GM12878 (cell line): ENCODE data around the gene TAS2R41. TPM values are rescaled to one million over a fixed set of nuclear protein-coding genes. Genes with fewer than 3 reads are reported as not detected.

Experiments
- ATAC-seq: fragments of 200-7000 bp; cut with Tn5 transposase; 3 replicates; pipeline ENCODE4 v1.9.1; 2020; ENCODE audit warnings: mild to moderate bottlenecking, moderate library complexity
- BruUV-seq: library from RNA; stranded (reverse); fragments of 400-500 nt; replicated peaks from 2 replicates; lab custom pipeline; 2021; lab: Mats Ljungman, UMichigan
- CTCF ChIA-PET: fragments of 300-600 bp; sonication (Branson Sonifier 250); formaldehyde crosslinking; extraction: SDS; loops from one replicate; lab custom pipeline; 2021; ENCODE audit warnings: inconsistent platforms; lab: Yijun Ruan, JAX
- POLR2A ChIA-PET: fragments of 350-600 bp; formaldehyde crosslinking; extraction: SDS; loops from one replicate; lab custom pipeline; 2021; ENCODE audit warnings: inconsistent platforms; lab: Charles Lee
- RAD21 ChIA-PET: fragments of 300-600 bp; sonication (Branson Sonifier 250); formaldehyde crosslinking; loops from one replicate; lab custom pipeline; 2023; ENCODE audit warnings: antibody characterized with exemption; ENCODE audit not compliant: unreplicated experiment; lab: Charles Lee
- SMC1A ChIA-PET: fragments of 300-600 bp; sonication (Branson Sonifier 250); formaldehyde crosslinking; loops from one replicate; lab custom pipeline; 2023; ENCODE audit not compliant: unreplicated experiment, uncharacterized antibody; lab: Charles Lee
- DNase-seq: peaks from one replicate; pipeline ENCODE4 v3.0.0-alpha.2; 2011; ENCODE audit warnings: low read depth, low spot score
- FAIRE-seq: peaks from 3 replicates; lab custom pipeline; 2011; peaks lifted over from hg19 to GRCh38; lab: Jason Lieb, UNC
- H2AFZ ChIP-seq: 2 replicates; pipeline ENCODE4 v1.6.0; 2011; ENCODE audit warnings: low read depth, low read length, control low read depth; ENCODE audit not compliant: control insufficient read depth
- H3K27ac ChIP-seq: 2 replicates; pipeline ENCODE4 v1.5.1; 2011; ENCODE audit warnings: control low read depth; ENCODE audit not compliant: control insufficient read depth, insufficient read depth
- H3K27me3 ChIP-seq, 2 experiments: replicated peaks in 1 of 2; 2 replicates each; pipeline versions ENCODE4 v1.6.0 to v1.6.1; 2011; ENCODE audit warnings: low read length in 1 of 2; ENCODE audit not compliant: control insufficient read depth in 2 of 2, insufficient read depth in 2 of 2
- H3K36me3 ChIP-seq, 2 experiments: 2 replicates each; pipeline ENCODE4 v1.5.1; 2011; ENCODE audit warnings: low read length in 1 of 2; ENCODE audit not compliant: control insufficient read depth in 2 of 2, insufficient read depth in 2 of 2
- H3K4me1 ChIP-seq: 2 replicates; pipeline ENCODE4 v1.6.1; 2011; ENCODE audit warnings: mild to moderate bottlenecking, low read length, moderate library complexity, mixed read lengths; ENCODE audit not compliant: control insufficient read depth, insufficient read depth
- H3K4me2 ChIP-seq: 2 replicates; pipeline ENCODE4 v1.6.0; 2011; ENCODE audit warnings: control low read depth; ENCODE audit not compliant: control insufficient read depth, insufficient read depth
- H3K4me3 ChIP-seq: fragments of 200-600 bp; sonication (generic); 2 replicates; pipeline ENCODE4 v1.5.1; 2016
- H3K79me2 ChIP-seq: 2 replicates; pipeline ENCODE4 v1.6.0; 2011; ENCODE audit warnings: low read length; ENCODE audit not compliant: control insufficient read depth, insufficient read depth
- H3K9ac ChIP-seq: 2 replicates; pipeline ENCODE4 v1.8.0; 2011; ENCODE audit warnings: low read length, control low read depth, mixed read lengths; ENCODE audit not compliant: control insufficient read depth, insufficient read depth
- H3K9me3 ChIP-seq: replicated peaks from 3 replicates; pipeline ENCODE4 v1.5.1; 2011; ENCODE audit warnings: mild to moderate bottlenecking, low read length; ENCODE audit not compliant: control insufficient read depth, insufficient read depth
- H4K20me1 ChIP-seq: 2 replicates; pipeline ENCODE4 v1.6.0; 2011; ENCODE audit not compliant: control insufficient read depth, insufficient read depth
- DPF2 ChIP-seq: fragments of 450-650 bp; IDR thresholded peaks from 2 replicates; pipeline ENCODE4 v1.6.1; 2017; ENCODE audit warnings: mild to moderate bottlenecking
- EP300 ChIP-seq, 2 experiments: fragments of 150-350 bp in 1 of 2; IDR thresholded peaks; 2 replicates each; pipeline ENCODE4 v1.6.1; 2011 to 2012; ENCODE audit warnings: low read depth in 2 of 2, low read length in 2 of 2, borderline replicate concordance in 1 of 2, improper control_type of control experiment in 1 of 2, inconsistent platforms in 1 of 2; ENCODE audit not compliant: control insufficient read depth in 1 of 2
- IKZF1 ChIP-seq: fragments of 450-650 bp; conservative IDR thresholded peaks from 2 replicates; pipeline ENCODE4 v1.6.1; 2017; ENCODE audit warnings: antibody characterized with exemption, mild to moderate bottlenecking
- JUNB ChIP-seq: IDR thresholded peaks from 2 replicates; pipeline ENCODE4 v1.6.1; 2016; ENCODE audit warnings: antibody characterized with exemption, mild to moderate bottlenecking
- MEF2A ChIP-seq: IDR thresholded peaks from 2 replicates; pipeline ENCODE4 v1.6.1; 2011; ENCODE audit warnings: low read depth, mild to moderate bottlenecking, low read length, moderate library complexity; ENCODE audit not compliant: insufficient read depth
- MYC ChIP-seq: IDR thresholded peaks from 2 replicates; pipeline ENCODE4 v1.6.1; 2011; ENCODE audit warnings: mild to moderate bottlenecking, low read length, moderate library complexity, inconsistent platforms; ENCODE audit not compliant: insufficient read depth, insufficient replicate concordance, insufficient read length, severe bottlenecking
- PML ChIP-seq: IDR thresholded peaks from 2 replicates; pipeline ENCODE4 v1.6.1; 2012; ENCODE audit warnings: low read length, inconsistent platforms
- SMAD1 ChIP-seq: fragments of 450-650 bp; IDR thresholded peaks from 2 replicates; pipeline ENCODE4 v1.6.1; 2018; ENCODE audit warnings: mild to moderate bottlenecking, low read depth; ENCODE audit not compliant: partially characterized antibody
- STAT1 ChIP-seq: fragments of 450-650 bp; conservative IDR thresholded peaks from 2 replicates; pipeline ENCODE4 v1.6.1; 2014; ENCODE audit warnings: antibody characterized with exemption, mild to moderate bottlenecking
- SUZ12 ChIP-seq: fragments of 200-600 bp; sonication (generic); IDR thresholded peaks from one replicate; pipeline ENCODE4 v1.6.1; 2018; ENCODE audit warnings: antibody characterized with exemption, mild to moderate bottlenecking; ENCODE audit not compliant: unreplicated experiment
- WGBS: methylation state at CpG from one replicate; pipeline ENCODE4 v1.1.6; 2016; ENCODE audit warnings: low lambda C conversion rate; ENCODE audit not compliant: insufficient replicate concordance, insufficient coverage; ENCODE audit errors: missing lambda C conversion rate; 5-methylcytosine and 5-hydroxymethylcytosine counted together
- in situ Hi-C: fragments of 300-500 bp; cut with MboI; formaldehyde crosslinking; loops from 9 replicates; pipeline ENCODE4 v1.14.3; 2018; ENCODE audit warnings: mixed read lengths
- intact Hi-C: fragments of 100-400 bp; cut with micrococcal nuclease; formaldehyde crosslinking; loops from one replicate; pipeline ENCODE4 v1.14.2; 2022; ENCODE audit not compliant: unreplicated experiment
- polyA plus RNA-seq, 11 experiments: library from polyadenylated mRNA; depleted of rRNA in 4 of 11; unstranded in 6 of 11; stranded (reverse) in 5 of 11; fragments of >200 nt; fragmentation: Nextera tagmentation in 4 of 11; fragmentation: Illumina TruSeq in 1 of 11; extraction: Ambion mirVana in 4 of 11; extraction: Trizol in 1 of 11; gene quantifications; 1 replicate in 1 of 11; 2 replicates in 10 of 11; pipeline versions ENCODE4 v1.2.1 to v1.2.3, GENCODE V29; 2011 to 2016; ENCODE audit warnings: inconsistent platforms in 2 of 11, missing spikeins in 2 of 11, low read depth in 1 of 11
- total RNA-seq, 4 experiments: library from RNA; depleted of rRNA in 3 of 4; stranded (reverse); fragments of >200 nt in 3 of 4; fragmentation: Illumina TruSeq in 1 of 4; extraction: Trizol in 1 of 4; gene quantifications; 2 replicates each; pipeline versions ENCODE4 v1.2.1 to v1.2.3, GENCODE V29; 2013 to 2021
- TF ChIP-seq, protein P1 (sequence below): fragments of 450-650 bp; IDR thresholded peaks from 2 replicates; pipeline ENCODE4 v1.6.1; 2016; ENCODE audit warnings: mild to moderate bottlenecking
- TF ChIP-seq, protein P2 (sequence below): IDR thresholded peaks from 2 replicates; pipeline ENCODE4 v1.6.1; 2011; ENCODE audit warnings: borderline replicate concordance, low read depth, mild to moderate bottlenecking, moderate library complexity, low read length; ENCODE audit not compliant: insufficient read depth, poor library complexity, severe bottlenecking
- TF ChIP-seq, protein P3 (sequence below): IDR thresholded peaks from 2 replicates; pipeline ENCODE4 v1.6.1; 2012; ENCODE audit warnings: mild to moderate bottlenecking, low read depth, low read length

Gene TAS2R41
- total and polyA plus RNA-seq, 10 of the 15 experiments (the other 5 are each of a cell fraction or from before 2014, with no cell fraction given) = not detected

DNA sequence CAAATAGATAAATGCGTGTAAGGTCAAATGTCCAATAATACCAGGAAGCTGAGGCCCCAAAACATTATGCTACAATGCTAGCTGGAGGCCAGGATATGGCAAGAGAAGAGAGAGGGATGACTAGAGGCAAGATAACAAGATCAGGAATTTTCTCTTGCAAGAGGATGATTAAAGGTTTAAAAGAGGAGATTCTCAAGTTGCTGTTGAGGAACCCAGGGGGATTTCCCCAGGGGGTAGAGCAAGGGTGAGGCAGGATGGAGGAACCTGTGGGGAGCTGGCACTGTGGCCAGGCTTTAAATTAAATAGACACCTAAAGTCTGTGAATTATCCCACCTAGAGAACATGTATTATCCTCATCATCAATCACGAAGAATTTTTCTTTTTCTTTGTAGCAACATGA is 37.8 kb upstream of the TAS2R41 start (continued):
- TF ChIP-seq EP300 (IDR thresholded peaks at IDR 0.05; ENCODE audit: borderline replicate concordance in 1 of 2, control insufficient read depth in 1 of 2, low read depth in 2 of 2, low read length in 2 of 2) (no peak), SUZ12 (no peak)
- TF ChIP-seq, protein P1, sequence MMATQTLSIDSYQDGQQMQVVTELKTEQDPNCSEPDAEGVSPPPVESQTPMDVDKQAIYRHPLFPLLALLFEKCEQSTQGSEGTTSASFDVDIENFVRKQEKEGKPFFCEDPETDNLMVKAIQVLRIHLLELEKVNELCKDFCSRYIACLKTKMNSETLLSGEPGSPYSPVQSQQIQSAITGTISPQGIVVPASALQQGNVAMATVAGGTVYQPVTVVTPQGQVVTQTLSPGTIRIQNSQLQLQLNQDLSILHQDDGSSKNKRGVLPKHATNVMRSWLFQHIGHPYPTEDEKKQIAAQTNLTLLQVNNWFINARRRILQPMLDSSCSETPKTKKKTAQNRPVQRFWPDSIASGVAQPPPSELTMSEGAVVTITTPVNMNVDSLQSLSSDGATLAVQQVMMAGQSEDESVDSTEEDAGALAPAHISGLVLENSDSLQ = no peak

DNA sequence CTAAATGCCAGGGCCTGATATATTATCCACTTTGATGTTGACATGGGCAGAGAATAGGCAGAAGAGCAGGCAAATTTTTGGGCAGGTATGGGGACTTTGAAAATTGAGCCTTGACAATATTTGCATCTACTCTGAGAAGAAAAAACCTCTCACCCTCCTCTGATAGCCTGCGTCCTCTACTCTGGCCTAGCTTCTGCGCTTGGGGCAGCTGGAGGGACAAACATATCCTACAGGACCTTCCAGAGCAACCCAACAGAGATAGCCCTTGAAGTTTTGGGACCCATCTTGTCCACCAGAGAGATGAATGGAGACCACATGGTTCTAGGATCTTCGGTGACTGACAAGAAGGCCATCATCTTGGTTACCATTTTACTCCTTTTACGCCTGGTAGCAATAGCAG is 34.5 kb upstream of the TAS2R41 start, which contains the start of gene TAS2R60:
TAS2R60 (plus strand) TSS at position 301 of the 400 bp plus-strand sequence; CDS start at position 301, 0 bp downstream.
- DNase-seq (no peak), FAIRE-seq (no peak), ATAC-seq (no peak)
- Histone ChIP-seq H3K4me2 (no peak within 1 kb of the TSS), H4K20me1 (no peaks in the 10 kb centered on the region), H3K9ac (no peak within 1 kb of the TSS), H2AFZ (no peak within 1 kb of the TSS), H3K4me3 (no peak within 1 kb of the TSS), H3K27ac (no peak within 1 kb of the TSS), H3K9me3 (no peaks in the 10 kb centered on the region), H3K27me3 (peaks cover 0 to 3% of the 10 kb centered on the region in 2 experiments; a peak in 2 of 4 replicates), H3K36me3 (no peaks in the 10 kb centered on the region), H3K4me1 (no peaks in the 10 kb centered on the region), H3K79me2 (no peaks in the 10 kb centered on the region)
- ChIA-PET SMC1A (no interaction called here), POLR2A (no interaction called here), CTCF (no interaction called here), RAD21 (no interaction called here)
- intact Hi-C loops (no loop called here), in situ Hi-C loops (no loop called here)
- BruUV-seq = no TSS peak
- 41% methylated on average over 4 of the region's 4 CpGs for WGBS
- TF ChIP-seq IKZF1 (no peak), STAT1 (no peak), SMAD1 (no peak), JUNB (no peak), PML (no peak), DPF2 (no peak), MYC (no peak), MEF2A (no peak)
- TF ChIP-seq, protein P2, sequence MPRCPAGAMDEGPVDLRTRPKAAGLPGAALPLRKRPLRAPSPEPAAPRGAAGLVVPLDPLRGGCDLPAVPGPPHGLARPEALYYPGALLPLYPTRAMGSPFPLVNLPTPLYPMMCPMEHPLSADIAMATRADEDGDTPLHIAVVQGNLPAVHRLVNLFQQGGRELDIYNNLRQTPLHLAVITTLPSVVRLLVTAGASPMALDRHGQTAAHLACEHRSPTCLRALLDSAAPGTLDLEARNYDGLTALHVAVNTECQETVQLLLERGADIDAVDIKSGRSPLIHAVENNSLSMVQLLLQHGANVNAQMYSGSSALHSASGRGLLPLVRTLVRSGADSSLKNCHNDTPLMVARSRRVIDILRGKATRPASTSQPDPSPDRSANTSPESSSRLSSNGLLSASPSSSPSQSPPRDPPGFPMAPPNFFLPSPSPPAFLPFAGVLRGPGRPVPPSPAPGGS = no peak
- TF ChIP-seq, protein P3, sequence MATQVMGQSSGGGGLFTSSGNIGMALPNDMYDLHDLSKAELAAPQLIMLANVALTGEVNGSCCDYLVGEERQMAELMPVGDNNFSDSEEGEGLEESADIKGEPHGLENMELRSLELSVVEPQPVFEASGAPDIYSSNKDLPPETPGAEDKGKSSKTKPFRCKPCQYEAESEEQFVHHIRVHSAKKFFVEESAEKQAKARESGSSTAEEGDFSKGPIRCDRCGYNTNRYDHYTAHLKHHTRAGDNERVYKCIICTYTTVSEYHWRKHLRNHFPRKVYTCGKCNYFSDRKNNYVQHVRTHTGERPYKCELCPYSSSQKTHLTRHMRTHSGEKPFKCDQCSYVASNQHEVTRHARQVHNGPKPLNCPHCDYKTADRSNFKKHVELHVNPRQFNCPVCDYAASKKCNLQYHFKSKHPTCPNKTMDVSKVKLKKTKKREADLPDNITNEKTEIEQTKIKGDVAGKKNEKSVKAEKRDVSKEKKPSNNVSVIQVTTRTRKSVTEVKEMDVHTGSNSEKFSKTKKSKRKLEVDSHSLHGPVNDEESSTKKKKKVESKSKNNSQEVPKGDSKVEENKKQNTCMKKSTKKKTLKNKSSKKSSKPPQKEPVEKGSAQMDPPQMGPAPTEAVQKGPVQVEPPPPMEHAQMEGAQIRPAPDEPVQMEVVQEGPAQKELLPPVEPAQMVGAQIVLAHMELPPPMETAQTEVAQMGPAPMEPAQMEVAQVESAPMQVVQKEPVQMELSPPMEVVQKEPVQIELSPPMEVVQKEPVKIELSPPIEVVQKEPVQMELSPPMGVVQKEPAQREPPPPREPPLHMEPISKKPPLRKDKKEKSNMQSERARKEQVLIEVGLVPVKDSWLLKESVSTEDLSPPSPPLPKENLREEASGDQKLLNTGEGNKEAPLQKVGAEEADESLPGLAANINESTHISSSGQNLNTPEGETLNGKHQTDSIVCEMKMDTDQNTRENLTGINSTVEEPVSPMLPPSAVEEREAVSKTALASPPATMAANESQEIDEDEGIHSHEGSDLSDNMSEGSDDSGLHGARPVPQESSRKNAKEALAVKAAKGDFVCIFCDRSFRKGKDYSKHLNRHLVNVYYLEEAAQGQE = no peak
